Peyer's patch (tissue), 4 donors: ENCODE data around the gene PRRX2. TPM values are rescaled to one million over a fixed set of nuclear protein-coding genes. Genes with fewer than 3 reads are reported as not detected.

Experiments
- DNase-seq, 3 donors: peaks; one replicate each; pipeline ENCODE4 v3.0.0-alpha.2; 2017 to 2019
- H3K27ac ChIP-seq, 4 donors: fragments of 200-600 bp; sonication (generic); one replicate each; pipeline ENCODE4 v1.5.1; 2016 to 2019
- H3K27me3 ChIP-seq, 2 donors: fragments of 200-600 bp; sonication (generic); one replicate each; pipeline ENCODE4 v1.5.1; 2019
- H3K36me3 ChIP-seq, 3 donors: fragments of 200-600 bp; sonication (generic); one replicate each; pipeline ENCODE4 v1.5.1; 2016 to 2019
- H3K4me1 ChIP-seq, 4 donors: fragments of 200-600 bp; sonication (generic); one replicate each; pipeline ENCODE4 v1.5.1; 2016 to 2019
- H3K4me3 ChIP-seq, 4 donors: fragments of 200-600 bp; sonication (generic); 1 replicate in 3 of 4; 2 replicates in 1 of 4; pipeline ENCODE4 v1.5.1; 2016 to 2019; ENCODE audit warnings: mild to moderate bottlenecking in 1 of 4
- H3K9me3 ChIP-seq, 4 donors: fragments of 200-600 bp; sonication (generic); one replicate each; pipeline ENCODE4 v1.5.1; 2016 to 2019; ENCODE audit warnings: mild to moderate bottlenecking in 1 of 4
- CTCF ChIP-seq, 6 experiments: fragments of 450-650 bp in 4 of 6; fragments of 200-600 bp in 2 of 6; sonication (generic) in 1 of 6; IDR thresholded peaks; one replicate each; pipeline ENCODE4 v1.5.1; 2017 to 2019; ENCODE audit warnings: antibody characterized with exemption in 6 of 6, mild to moderate bottlenecking in 3 of 6, moderate library complexity in 1 of 6
- POLR2A ChIP-seq, 2 donors: fragments of 450-650 bp; IDR thresholded peaks; one replicate each; pipeline ENCODE4 v1.5.1; 2017; ENCODE audit warnings: antibody characterized with exemption in 2 of 2, mild to moderate bottlenecking in 2 of 2, moderate library complexity in 2 of 2
- total RNA-seq, 4 donors: library from RNA; depleted of rRNA; stranded (reverse); fragments of >200 nt; gene quantifications; one replicate each; pipeline ENCODE4 v1.1.0, GENCODE V29; 2016

PRRX2 gene
- total RNA-seq, 4 donors from 2014 or later: 5.0 TPM; not detected in 3

GRCh38 chr9:129704807-129705206 lies 39.4 kb downstream of the PRRX2 start:
- no peaks in the 10 kb centered on the region for H3K27me3 ChIP-seq
- H3K27ac ChIP-seq: no peak overlapping the region
- peaks cover 0 to 13% (median 0%) of the 10 kb centered on the region in 4 donors for H3K4me1 ChIP-seq
- no peak for DNase-seq
- H3K9me3 ChIP-seq: no peaks in the 10 kb centered on the region
- no peaks in the 10 kb centered on the region for H3K36me3 ChIP-seq
- TF ChIP-seq CTCF (IDR thresholded peaks at IDR 0.05): no peak
- no peak for TF ChIP-seq POLR2A (IDR thresholded peaks at IDR 0.05)
- no peak overlapping the region for H3K4me3 ChIP-seq

GRCh38 chr9:129708793-129709192 lies 43.3 kb downstream of the PRRX2 start:
- H3K4me1 ChIP-seq: no peaks in the 10 kb centered on the region
- no peak for DNase-seq
- no peak overlapping the region for H3K4me3 ChIP-seq
- no peaks in the 10 kb centered on the region for H3K27me3 ChIP-seq
- TF ChIP-seq CTCF (IDR thresholded peaks at IDR 0.05) (no peak), POLR2A (IDR thresholded peaks at IDR 0.05) (no peak)
- H3K36me3 ChIP-seq: no peaks in the 10 kb centered on the region
- H3K9me3 ChIP-seq: no peaks in the 10 kb centered on the region
- no peak overlapping the region for H3K27ac ChIP-seq

GRCh38 chr9:129709438-129710168 lies 44.2 kb downstream of the PRRX2 start:
- no peaks in the 10 kb centered on the region for H3K9me3 ChIP-seq
- H3K4me1 ChIP-seq: no peaks in the 10 kb centered on the region
- DNase-seq: no peak
- H3K4me3 ChIP-seq: no peak overlapping the region
- H3K27me3 ChIP-seq: no peaks in the 10 kb centered on the region
- no peak overlapping the region for H3K27ac ChIP-seq
- no peak for TF ChIP-seq POLR2A (IDR thresholded peaks at IDR 0.05)
- TF ChIP-seq CTCF (IDR thresholded peaks at IDR 0.05): no peak
- H3K36me3 ChIP-seq: no peaks in the 10 kb centered on the region

- Histone ChIP-seq H3K36me3 (no peaks in the 10 kb centered on the region), H3K4me1 (no peaks in the 10 kb centered on the region), H3K9me3 (no peaks in the 10 kb centered on the region), H3K4me3 (no peak overlapping the region), H3K27ac (no peak overlapping the region), H3K27me3 (no peaks in the 10 kb centered on the region)
- no peak for DNase-seq
- no peak for TF ChIP-seq POLR2A (IDR thresholded peaks at IDR 0.05)
- TF ChIP-seq CTCF (IDR thresholded peaks at IDR 0.05): no peak
Observed at GRCh38 chr9:129710169-129710453, 44.7 kb downstream of the PRRX2 start.

DNA sequence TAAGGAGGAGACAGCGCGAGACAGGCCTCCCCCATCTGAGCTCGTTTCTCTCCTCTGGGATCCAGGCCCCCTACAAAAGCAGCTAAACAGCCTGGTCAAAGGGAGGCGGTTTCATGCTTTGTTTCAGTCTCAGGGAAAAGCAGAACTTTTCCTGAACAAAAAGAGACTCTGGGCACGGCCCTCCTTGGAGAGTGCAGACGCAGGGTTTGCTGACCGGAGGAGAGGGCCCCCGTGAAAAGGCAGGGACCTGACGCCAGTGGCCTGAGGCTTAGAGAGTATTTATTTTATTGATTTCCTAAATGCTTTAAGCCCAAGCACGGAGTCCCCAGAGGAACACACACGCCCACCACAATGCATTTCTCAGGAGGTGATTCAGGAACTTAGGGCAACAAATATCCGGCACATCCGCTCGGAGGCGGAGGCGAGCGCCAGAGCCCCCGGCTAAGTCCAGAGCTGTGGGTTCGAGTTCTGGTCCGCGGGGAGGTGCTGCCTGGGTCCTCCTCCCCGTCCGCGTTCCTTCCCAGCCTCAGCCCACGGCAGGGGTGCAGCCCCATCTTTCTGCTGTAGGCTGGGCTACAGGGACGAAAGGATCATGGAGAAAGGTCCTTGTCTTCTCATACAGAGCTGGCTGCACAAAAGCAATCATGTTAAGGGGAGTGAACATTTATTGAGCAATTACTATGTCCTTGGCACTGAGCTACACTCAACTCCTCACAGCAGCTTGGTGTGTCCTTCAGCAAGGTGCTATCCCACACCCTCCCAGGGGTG lies 47.4 kb downstream of the PRRX2 start:
- TF ChIP-seq POLR2A (IDR thresholded peaks at IDR 0.05) (no peak), CTCF (IDR thresholded peaks at IDR 0.05) (no peak)
- DNase-seq: no peak
- Histone ChIP-seq H3K27ac (peak overlapping the region in 1 of 4 donors; percentile 9), H3K36me3 (no peaks in the 10 kb centered on the region), H3K4me1 (no peaks in the 10 kb centered on the region), H3K9me3 (no peaks in the 10 kb centered on the region), H3K27me3 (no peaks in the 10 kb centered on the region), H3K4me3 (no peak overlapping the region)
